Measurements from ENCODE around the gene MMAB. TPM values are rescaled to one million over a fixed set of nuclear protein-coding genes. Genes with fewer than 3 reads are reported as not detected.

Gene MMAB
- total RNA-seq, 4 donors from 2014 or later = 4.4 to 18.7 (median 11.9) TPM

DNA sequence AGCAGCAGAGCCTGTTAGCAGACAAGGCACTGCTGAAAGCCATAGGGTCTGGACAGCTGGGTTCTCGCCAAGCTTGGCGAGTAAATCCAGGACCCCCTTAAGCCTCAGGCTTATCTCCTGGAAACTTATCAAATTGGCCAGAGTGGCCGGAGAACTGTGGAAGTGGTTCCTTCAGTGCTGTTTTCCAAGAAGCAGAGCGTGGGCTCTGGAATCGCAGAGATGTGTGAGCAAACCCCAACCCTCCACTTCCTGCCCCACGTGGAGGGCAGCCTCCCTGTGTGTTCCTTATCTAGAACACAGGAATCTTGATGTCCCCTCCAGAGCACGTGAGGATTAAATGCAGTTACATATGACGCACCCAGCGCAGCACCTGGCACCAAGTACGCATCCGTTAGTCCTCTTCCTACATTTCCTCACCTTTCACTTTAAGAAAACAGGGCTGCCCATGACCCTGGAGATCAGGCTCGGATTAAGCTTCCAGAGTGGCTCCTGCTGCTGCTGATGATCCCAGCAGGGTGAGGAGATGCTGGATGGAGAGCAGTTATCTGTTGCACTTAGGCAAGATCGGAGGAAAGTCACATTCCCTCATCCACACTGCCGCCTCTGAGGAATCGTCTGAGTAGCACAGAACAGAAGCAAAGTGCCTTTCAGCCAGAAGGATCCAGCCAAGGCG is 35.0 kb downstream of the MMAB start:
- 73 to 88% methylated on average over 8 to 16 of the region's 16 CpGs for WGBS, 2 donors (ENCODE audit: low coverage in 1 of 2)
- intact Hi-C loops (cut with DNase I; ENCODE audit: low total_unique reads) = no loop called here
- TF ChIP-seq, protein P1, sequence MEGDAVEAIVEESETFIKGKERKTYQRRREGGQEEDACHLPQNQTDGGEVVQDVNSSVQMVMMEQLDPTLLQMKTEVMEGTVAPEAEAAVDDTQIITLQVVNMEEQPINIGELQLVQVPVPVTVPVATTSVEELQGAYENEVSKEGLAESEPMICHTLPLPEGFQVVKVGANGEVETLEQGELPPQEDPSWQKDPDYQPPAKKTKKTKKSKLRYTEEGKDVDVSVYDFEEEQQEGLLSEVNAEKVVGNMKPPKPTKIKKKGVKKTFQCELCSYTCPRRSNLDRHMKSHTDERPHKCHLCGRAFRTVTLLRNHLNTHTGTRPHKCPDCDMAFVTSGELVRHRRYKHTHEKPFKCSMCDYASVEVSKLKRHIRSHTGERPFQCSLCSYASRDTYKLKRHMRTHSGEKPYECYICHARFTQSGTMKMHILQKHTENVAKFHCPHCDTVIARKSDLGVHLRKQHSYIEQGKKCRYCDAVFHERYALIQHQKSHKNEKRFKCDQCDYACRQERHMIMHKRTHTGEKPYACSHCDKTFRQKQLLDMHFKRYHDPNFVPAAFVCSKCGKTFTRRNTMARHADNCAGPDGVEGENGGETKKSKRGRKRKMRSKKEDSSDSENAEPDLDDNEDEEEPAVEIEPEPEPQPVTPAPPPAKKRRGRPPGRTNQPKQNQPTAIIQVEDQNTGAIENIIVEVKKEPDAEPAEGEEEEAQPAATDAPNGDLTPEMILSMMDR (IDR thresholded peaks at IDR 0.05) = no peak
- TF ChIP-seq POLR2AphosphoS5 (IDR thresholded peaks at IDR 0.05) (no peak), EP300 (IDR thresholded peaks at IDR 0.05; ENCODE audit: low read depth) (no peak), POLR2A (IDR thresholded peaks at IDR 0.05) (no peak)

DNA sequence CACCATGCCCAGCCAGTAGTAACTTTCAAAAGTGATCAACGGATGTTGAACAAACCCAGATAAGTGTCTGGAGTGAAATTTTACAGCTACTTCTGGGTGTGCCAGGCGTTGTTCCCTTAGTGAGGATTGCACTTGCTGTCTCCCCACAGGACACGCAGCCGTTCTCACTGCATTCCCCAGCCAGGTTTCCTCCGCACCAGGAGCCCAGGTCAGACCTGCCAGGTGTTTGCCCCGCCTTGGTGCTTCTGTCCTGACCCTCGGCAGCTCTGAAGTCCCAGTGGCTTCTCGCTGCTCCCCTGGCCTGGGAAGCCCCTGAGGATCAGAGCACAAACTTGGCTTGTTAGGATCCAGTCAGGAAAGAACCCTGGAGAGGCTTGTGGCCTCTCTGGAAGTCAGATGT is 36.2 kb downstream of the MMAB start:
- intact Hi-C loops (cut with DNase I; ENCODE audit: low total_unique reads) (no loop called here), in situ Hi-C loops (cut with MboI; ENCODE audit: low pct_ligation_motif_present in 1 of 4, low pct_unique_long_range_greater_than_20kb in 1 of 4, low sequenced_read_pairs in 3 of 4) (no loop called here)
- TF ChIP-seq, protein P1 (IDR thresholded peaks at IDR 0.05) = no peak
- TF ChIP-seq POLR2AphosphoS5 (IDR thresholded peaks at IDR 0.05) = no peak
- no peak for TF ChIP-seq POLR2A (IDR thresholded peaks at IDR 0.05)
- TF ChIP-seq EP300 (IDR thresholded peaks at IDR 0.05; ENCODE audit: low read depth) = no peak
- H3K4me1 ChIP-seq = no peaks in the 10 kb centered on the region
- no peaks in the 10 kb centered on the region for H3K9me3 ChIP-seq
- no peak overlapping the region for H3K4me3 ChIP-seq
- H3K27ac ChIP-seq = no peak overlapping the region
- DNase-seq = no peak
- H3K27me3 ChIP-seq = no peaks in the 10 kb centered on the region
- 83% methylated on average over 8 of the region's 8 CpGs; no CpG with 5 or more reads in 1 of the 2 donors for WGBS, 2 donors (ENCODE audit: low coverage in 1 of 2)
- H3K36me3 ChIP-seq = peaks cover 0 to 13% (median 2%) of the 10 kb centered on the region in 4 donors

More for the DNA sequence above, 35.0 kb downstream of the MMAB start:
- Histone ChIP-seq H3K27ac (no peak overlapping the region), H3K4me3 (no peak overlapping the region), H3K4me1 (no peaks in the 10 kb centered on the region), H3K9me3 (no peaks in the 10 kb centered on the region), H3K27me3 (no peaks in the 10 kb centered on the region), H3K36me3 (peaks cover 0 to 9% (median 2%) of the 10 kb centered on the region in 4 donors)
- in situ Hi-C loops (cut with MboI; ENCODE audit: low pct_ligation_motif_present in 1 of 4, low pct_unique_long_range_greater_than_20kb in 1 of 4, low sequenced_read_pairs in 3 of 4) = no loop called here
- no peak for DNase-seq

DNA sequence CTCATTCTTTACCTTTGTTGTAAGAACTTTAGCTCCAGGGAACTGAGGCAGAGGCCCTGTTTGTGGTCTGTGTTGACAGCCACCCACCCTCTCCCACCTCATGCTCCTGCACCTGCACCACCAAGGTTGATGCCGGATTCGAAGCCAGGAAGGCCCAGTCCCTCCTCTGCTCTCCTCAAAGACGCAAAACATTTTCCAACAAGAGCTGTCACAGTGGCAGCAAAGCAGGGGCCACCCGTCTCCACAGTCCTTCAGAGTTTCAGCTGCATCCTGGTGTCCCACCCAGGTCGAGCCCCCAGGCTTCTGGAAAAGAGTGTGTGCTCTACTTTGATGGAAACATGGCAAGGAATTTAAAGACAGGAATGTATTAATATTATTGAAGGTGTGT is 37.4 kb downstream of the MMAB start:
- 87% methylated on average over 5 of the region's 5 CpGs; no CpG with 5 or more reads in 1 of the 2 donors for WGBS, 2 donors (ENCODE audit: low coverage in 1 of 2)
- H3K4me1 ChIP-seq = no peaks in the 10 kb centered on the region
- DNase-seq = no peak
- H3K27me3 ChIP-seq = no peaks in the 10 kb centered on the region
- no peak overlapping the region for H3K27ac ChIP-seq
- no peaks in the 10 kb centered on the region for H3K9me3 ChIP-seq
- H3K4me3 ChIP-seq = no peak overlapping the region
- no peak for TF ChIP-seq EP300 (IDR thresholded peaks at IDR 0.05; ENCODE audit: low read depth)
- no peak for TF ChIP-seq POLR2AphosphoS5 (IDR thresholded peaks at IDR 0.05)
- TF ChIP-seq POLR2A (IDR thresholded peaks at IDR 0.05) = no peak
- TF ChIP-seq, protein P1 (IDR thresholded peaks at IDR 0.05) = no peak
- in situ Hi-C loops (cut with MboI; ENCODE audit: low pct_ligation_motif_present in 1 of 4, low pct_unique_long_range_greater_than_20kb in 1 of 4, low sequenced_read_pairs in 3 of 4) (no loop called here), intact Hi-C loops (cut with DNase I; ENCODE audit: low total_unique reads) (no loop called here)
- peaks cover 0 to 13% (median 4%) of the 10 kb centered on the region in 4 donors for H3K36me3 ChIP-seq

DNA sequence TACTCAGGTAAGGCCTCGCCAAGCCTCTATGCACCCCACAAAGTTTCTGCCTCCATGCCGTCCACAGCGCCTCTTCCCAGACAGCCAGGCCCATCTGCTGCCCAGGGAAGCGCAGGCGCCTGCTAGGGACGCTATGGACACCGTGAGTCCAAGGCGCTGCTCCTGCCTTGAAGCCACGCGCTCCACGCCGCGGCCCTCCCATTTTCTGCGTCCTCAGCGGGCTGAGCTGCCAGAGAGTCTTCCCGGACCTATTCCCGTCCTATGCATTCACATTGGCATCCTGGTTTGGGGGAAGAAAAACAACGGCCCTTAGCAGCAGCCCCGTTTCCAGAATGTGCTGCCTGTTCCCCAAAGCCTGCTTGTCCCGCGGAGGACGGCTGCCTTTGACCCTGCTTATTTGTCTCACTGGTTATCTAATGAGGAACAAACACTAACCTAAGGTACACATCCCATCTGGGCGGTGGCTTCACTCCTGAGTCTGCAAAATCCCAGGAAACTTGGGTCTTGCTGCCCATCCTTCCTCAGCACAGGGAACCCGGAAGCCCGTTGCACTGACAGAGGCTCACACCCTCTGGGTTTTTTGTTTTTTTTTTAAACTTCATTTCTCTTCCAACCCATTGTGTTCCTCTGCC is 38.0 kb downstream of the MMAB start:
- Histone ChIP-seq H3K27ac (no peak overlapping the region), H3K4me1 (no peaks in the 10 kb centered on the region), H3K27me3 (no peaks in the 10 kb centered on the region), H3K36me3 (peaks cover 0 to 14% (median 4%) of the 10 kb centered on the region in 4 donors), H3K4me3 (no peak overlapping the region), H3K9me3 (no peaks in the 10 kb centered on the region)
- 70 to 91% methylated on average over 6 to 25 of the region's 25 CpGs for WGBS, 2 donors (ENCODE audit: low coverage in 1 of 2)
- TF ChIP-seq POLR2A (IDR thresholded peaks at IDR 0.05) = no peak
- TF ChIP-seq POLR2AphosphoS5 (IDR thresholded peaks at IDR 0.05) = no peak
- TF ChIP-seq, protein P1 (IDR thresholded peaks at IDR 0.05) = no peak
- TF ChIP-seq EP300 (IDR thresholded peaks at IDR 0.05; ENCODE audit: low read depth) = no peak
- no peak for DNase-seq
- in situ Hi-C loops (cut with MboI; ENCODE audit: low pct_ligation_motif_present in 1 of 4, low pct_unique_long_range_greater_than_20kb in 1 of 4, low sequenced_read_pairs in 3 of 4) (no loop called here), intact Hi-C loops (cut with DNase I; ENCODE audit: low total_unique reads) (no loop called here)

Measured in transverse colon (tissue), 4 donors.